GM12874 (cell line): ENCODE data around the gene BET1.

ENCODE experiments used
- TF ChIP-seq, protein P1 (sequence below): IDR thresholded peaks from 2 replicates; pipeline ENCODE4 v1.5.1; 2011; ENCODE audit warnings: low read depth, mild to moderate bottlenecking, control low read depth, low read length, moderate library complexity; ENCODE audit not compliant: insufficient read depth

The BET1 gene

DNA sequence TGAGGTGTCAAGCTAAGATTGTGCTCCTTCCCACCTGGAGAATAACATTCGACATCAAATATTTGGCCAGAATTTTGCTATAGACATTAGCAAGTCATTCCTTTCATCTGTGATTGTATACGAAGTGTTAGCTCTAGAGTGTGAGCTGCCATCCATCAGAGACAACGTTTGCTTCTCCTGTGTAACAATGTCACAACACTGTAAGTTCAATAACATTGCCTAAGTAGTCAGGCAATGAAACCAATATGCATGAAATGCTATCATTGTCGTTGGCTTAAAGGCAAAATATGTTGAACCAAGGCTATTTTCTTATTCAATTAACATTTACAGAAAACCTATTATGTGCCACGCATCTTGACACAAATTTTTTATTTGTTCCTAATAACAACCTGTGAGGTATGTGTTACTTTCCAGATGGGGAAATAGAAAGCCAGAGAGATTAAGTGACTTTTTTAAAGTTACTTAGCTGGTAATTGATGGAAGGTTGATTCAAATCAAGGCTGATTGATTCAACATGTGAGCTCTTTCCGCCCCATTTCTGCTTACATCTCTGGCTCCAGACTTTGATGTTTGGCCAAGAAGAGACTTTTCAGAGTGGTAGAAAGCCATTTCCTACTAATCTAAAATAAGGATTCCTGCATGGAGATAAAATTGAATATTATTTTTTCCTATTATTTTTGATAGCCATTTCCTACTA is 32.0 kb downstream of the BET1 start:
- TF ChIP-seq, protein P1, sequence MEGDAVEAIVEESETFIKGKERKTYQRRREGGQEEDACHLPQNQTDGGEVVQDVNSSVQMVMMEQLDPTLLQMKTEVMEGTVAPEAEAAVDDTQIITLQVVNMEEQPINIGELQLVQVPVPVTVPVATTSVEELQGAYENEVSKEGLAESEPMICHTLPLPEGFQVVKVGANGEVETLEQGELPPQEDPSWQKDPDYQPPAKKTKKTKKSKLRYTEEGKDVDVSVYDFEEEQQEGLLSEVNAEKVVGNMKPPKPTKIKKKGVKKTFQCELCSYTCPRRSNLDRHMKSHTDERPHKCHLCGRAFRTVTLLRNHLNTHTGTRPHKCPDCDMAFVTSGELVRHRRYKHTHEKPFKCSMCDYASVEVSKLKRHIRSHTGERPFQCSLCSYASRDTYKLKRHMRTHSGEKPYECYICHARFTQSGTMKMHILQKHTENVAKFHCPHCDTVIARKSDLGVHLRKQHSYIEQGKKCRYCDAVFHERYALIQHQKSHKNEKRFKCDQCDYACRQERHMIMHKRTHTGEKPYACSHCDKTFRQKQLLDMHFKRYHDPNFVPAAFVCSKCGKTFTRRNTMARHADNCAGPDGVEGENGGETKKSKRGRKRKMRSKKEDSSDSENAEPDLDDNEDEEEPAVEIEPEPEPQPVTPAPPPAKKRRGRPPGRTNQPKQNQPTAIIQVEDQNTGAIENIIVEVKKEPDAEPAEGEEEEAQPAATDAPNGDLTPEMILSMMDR: no peak

DNA sequence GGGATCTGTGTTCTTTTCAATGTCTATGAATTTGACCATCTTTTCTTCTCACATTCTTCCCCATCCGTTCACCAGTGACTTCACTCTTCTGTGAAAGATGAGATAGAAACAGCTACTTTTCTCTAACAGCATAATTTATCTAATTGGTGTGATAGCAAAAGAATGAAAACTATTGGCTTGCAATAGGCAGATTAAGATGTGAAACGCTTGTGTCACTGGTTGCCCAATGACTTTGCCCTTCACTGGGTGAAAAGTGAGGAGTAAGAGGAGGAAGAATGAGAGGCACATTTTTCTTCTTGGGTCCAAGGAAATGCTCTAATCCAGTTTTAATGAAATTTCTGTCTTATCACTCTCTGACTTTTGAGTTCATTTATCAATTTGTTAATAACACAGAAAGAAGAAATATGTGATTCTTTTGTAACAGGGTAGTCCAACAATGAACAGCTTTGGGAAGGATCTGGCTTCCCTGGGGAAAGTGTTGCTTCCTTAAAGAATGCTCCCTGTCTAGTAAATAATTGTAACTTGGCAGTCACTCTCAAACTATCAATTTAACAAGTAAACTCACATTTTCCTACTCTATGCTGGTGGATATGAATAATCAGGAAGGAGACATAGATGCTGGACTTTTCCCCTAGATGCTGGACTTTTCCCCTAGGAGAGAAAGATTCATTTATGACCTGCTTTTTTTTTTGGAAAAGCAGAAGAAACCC is 35.1 kb downstream of the BET1 start:
- TF ChIP-seq, protein P1: no peak

DNA sequence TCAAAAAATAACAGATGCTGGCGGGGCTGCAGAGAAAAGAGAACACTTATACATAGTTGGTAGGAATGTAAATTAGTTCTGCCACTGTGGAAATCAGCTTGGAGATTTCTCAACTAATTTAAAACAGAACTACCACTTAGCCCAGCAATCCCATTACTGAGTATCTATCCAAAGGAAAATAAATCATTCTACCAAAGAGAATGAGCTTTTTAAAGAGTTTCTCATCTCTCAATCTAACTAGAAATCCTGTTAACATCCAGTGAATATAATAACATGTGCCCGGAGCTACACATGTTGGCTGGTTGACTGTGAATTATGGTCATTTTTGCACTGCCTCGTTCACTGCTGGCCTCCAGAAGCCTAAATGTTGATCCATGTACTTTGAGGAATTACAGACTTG is 39.3 kb downstream of the BET1 start:
- TF ChIP-seq, protein P1: no peak

DNA sequence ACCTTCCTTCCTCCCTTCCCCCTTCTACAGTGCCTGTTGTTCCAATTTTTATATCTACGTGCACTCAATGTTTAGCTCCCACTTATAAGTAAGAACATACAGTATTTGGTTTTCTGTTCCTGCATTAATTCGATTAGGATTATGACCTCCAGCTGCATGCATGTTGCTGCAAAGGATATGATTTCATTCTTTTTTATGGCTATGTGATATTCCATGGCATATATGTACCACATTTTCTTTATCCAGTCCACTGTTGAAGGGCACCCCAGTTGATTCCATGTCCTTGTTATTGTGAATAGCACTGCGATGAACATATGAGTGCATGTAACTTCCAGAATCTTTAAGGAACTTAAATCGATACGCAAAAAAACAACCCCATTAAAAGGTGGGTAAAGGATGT is 39.9 kb downstream of the BET1 start:
- TF ChIP-seq, protein P1: no peak

DNA sequence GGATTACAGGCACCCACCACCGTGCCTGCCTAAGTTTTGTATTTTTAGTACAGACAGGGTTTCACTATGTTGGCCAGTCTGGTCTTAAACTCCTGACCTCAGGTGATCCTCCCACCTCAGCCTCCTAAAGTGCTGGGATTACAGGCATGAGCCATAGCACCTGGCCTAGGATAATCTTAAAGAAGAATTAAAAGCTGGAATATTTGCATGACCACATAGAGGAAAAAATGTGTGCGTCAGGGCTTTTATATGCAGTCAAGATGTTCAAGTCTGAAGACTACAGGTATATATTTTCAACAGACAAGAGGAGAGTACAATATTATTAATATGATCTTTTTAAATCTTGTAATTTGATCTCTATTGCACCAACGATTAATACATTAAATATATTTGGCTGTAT is 43.2 kb downstream of the BET1 start:
- TF ChIP-seq, protein P1: no peak

DNA sequence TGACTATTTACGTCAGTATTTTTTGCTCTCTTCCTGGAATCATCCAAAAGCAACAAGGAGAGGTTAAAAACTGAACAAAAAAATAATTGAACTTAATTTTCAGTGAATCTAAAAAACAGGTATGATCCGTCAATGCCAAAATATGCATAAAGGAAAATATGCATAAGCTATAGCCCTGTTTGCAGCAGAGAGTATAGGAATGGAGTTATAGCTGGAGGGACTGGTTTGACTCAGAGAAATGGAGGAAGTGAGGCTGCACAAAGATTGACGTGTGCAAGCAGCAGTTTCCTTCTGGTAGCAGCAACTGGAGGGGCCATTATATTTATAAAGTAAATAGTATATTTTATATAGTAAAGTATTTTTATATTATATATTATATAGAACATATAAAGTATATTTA is 45.5 kb downstream of the BET1 start:
- TF ChIP-seq, protein P1: no peak

DNA sequence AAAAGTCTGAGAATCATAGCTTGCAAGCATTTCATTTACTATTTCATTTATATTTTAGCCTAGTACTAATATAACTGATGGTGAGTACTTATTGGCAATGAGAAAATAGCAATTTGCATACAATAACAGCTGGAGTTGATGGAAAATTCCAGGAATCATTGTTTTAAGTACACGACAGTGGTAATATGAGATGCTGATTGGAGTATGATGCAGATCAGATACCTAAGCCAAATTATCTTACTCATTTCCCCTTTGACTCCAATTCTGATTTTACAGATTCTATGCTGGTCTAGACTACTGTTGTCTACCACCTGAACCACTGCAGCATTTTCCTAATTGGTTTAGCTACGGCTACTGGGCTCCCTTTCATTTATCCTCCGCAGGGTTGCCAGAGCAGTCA is 45.9 kb downstream of the BET1 start:
- TF ChIP-seq, protein P1: no peak
